PFSK-1 (cell line): ENCODE measurements around the gene CDK2AP2.

Source experiments
- POLR2AphosphoS5 ChIP-seq: IDR thresholded peaks from 2 replicates; pipeline ENCODE4 v1.6.1; 2012; ENCODE audit warnings: low read depth, mild to moderate bottlenecking, control low read depth, low read length, moderate library complexity
- TAF1 ChIP-seq: IDR thresholded peaks from 2 replicates; pipeline ENCODE4 v1.6.1; 2012; ENCODE audit warnings: low read length, control low read depth, borderline replicate concordance; ENCODE audit not compliant: insufficient read depth

DNA sequence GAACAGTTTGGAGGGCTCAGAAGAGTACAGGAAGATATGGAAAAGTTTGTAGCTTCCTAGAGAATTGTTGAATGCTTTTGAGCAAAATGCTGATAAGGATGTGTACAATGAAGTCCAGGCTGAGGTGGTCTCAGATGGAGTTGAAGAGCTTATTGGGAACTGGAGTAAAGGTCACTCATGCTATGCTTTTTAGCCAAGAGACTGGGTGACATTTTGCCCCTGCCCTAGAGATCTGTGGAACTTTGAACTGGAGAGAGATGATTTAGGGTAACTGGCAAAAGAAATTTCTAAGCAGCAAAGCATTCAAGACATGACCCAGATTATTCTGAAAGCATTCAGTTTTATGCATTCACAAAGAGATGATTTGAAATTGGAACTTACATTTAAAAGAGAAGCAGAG, 43.2 kb upstream of the CDK2AP2 start:
- TF ChIP-seq TAF1 (no peak), POLR2AphosphoS5 (no peak)
